Left cardiac atrium (tissue), 4 donors: ENCODE measurements around the gene C1orf50. TPM values are rescaled to one million over a fixed set of nuclear protein-coding genes. Genes with fewer than 3 reads are reported as not detected.
A peak's percentile ranks its signal among the peaks of the same experiment; 100 is the strongest.

Experiments
- ATAC-seq, 2 donors: fragments of 200-7000 bp; cut with Tn5 transposase; one replicate each; pipeline ENCODE4 v1.9.1; 2020; ENCODE audit warnings: mild to moderate bottlenecking in 2 of 2, moderate library complexity in 2 of 2
- DNase-seq: peaks from one replicate; pipeline ENCODE4 v3.0.0-alpha.2; 2020
- intact Hi-C, 2 donors: fragments of 100-400 bp; cut with DNase I; formaldehyde crosslinking; loops; one replicate each; pipeline versions ENCODE4 v1.14.1 to v1.15.1; 2022 to 2023
- total RNA-seq, 2 donors: library from RNA; stranded (reverse); fragmentation: NEBNext Ultra II Directional; extraction: Animal tissue kit (Norgen Biotek cat#: 25700); gene quantifications; one replicate each; pipeline ENCODE4 v1.2.1, GENCODE V29; 2021
- donor health status: DM: no; HTN: yes; CAD: no.
- donor health status: DM: no; HTN: yes; CAD: no; lungs with severe emphysema.
- donor health status: DM: yes; HTN: yes; CAD: no.
- donor health status: Dilated cardiomyopathy.

C1orf50 gene
- total RNA-seq, 2 donors from 2014 or later: 5.1 to 7.7 TPM

DNA sequence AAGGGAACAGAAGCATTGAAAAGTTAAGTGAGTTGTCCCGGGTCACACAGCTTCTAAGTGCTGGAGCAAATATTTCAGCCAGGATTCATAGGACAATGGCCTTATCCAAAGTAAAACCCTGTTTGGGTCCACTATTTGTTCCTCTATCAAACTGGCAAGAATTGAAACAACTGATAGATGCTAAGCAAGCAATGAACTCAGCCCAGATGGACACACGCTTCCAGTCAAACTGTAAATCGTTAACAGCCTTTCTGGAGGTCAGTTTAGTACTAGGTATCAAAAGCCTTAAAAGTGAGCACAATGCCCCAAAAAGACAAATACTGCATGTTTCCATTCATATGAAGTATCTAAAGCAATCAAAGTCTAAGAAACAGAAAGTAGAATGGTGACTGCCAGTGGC is 50.9 kb downstream of the C1orf50 start:
- intact Hi-C loops: loop anchor here in 1 of 2 donors (5.0 kb wide), 1 partner anchor 51 kb away; the partner anchor contains the start of genes C1orf50 and P3H1
- DNase-seq (no peak), ATAC-seq (no peak)

- intact Hi-C loops: no loop called here
- DNase-seq (no peak), ATAC-seq (no peak)
Measured at GRCh38 chr1:42820813-42821212, 53.8 kb downstream of the C1orf50 start.

GRCh38 chr1:42821690-42822089 is 54.6 kb downstream of the C1orf50 start:
- intact Hi-C loops: no loop called here
- DNase-seq (no peak), ATAC-seq (no peak)

- DNase-seq (no peak), ATAC-seq (peak in 1 of 2 donors; percentile 38)
- intact Hi-C loops: no loop called here
Measured at GRCh38 chr1:42822800-42823392, 55.8 kb downstream of the C1orf50 start.

GRCh38 chr1:42824481-42825035 is 57.5 kb downstream of the C1orf50 start:
- intact Hi-C loops: no loop called here
- DNase-seq: no peak

DNA sequence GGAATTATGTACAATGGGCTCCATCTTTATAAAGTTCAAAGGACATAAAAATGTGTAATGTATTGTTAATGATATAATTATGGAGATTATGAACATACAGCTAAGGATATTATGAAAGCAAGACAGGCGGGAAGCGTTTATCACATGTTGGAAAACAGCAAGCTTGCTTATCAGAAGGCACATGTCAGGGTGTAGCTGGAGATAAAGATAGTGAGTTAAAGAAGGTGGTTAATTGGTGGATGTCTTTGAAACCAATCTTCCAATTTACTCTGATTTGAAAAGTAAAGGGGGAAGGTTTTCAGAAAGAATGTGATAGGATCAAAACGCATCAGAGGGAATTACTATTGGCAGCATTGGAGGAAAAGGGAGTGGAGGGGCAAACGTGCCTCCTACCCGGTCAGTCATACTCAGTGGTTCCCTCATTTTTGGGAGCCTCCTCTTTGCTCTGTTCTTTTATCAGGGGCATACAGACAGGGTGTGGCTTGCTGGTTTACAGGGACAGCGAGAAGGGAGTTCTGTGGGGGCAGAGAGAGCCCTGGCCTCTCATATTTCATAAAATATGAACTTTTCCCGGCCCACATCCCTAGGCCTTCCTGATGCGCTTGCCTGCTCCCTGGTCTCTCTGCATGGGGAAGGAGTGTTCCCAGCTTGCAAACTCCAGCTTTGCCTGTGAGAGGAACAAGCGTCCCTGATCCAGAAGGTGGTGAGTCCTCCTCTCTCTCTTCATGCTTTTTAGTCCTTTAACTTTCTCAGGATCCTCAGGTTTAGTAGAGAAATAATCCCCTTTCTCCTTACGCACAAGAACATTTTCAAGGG is 58.2 kb downstream of the C1orf50 start:
- intact Hi-C loops: no loop called here
- DNase-seq (no peak), ATAC-seq (no peak)

More at GRCh38 chr1:42824481-42825035, 57.5 kb downstream of the C1orf50 start:
- no peak for ATAC-seq

Other genes with a start within 250 kb of the C1orf50 start
- gene PPIH, start 108.8 kb upstream of the C1orf50 start, total RNA-seq: 10 to 100 TPM; 21.3 to 24.4 TPM
- gene YBX1, start 84.8 kb upstream of the C1orf50 start, total RNA-seq: 100 to 1,000 TPM; 764 to 775 TPM
- not detected for gene CLDN19, start 27.0 kb upstream of the C1orf50 start, total RNA-seq
- gene P3H1, start 221 bp upstream of the C1orf50 start, total RNA-seq: 10 to 100 TPM; 16.2 to 17.7 TPM
- gene TMEM269, start 17.7 kb downstream of the C1orf50 start, total RNA-seq: under 1 TPM in 1 of 2 donors, not detected in 1; 0.13 TPM
- 1 to 10 TPM; 4.0 to 4.3 TPM for gene ERMAP, start 49.9 kb downstream of the C1orf50 start, total RNA-seq
- 10 to 100 TPM; 10.6 to 14.2 TPM for gene SVBP, start 50.1 kb downstream of the C1orf50 start, total RNA-seq
- 1 to 10 TPM; 7.5 to 8.8 TPM for gene ZNF691, start 79.4 kb downstream of the C1orf50 start, total RNA-seq
- gene SLC2A1, start 191.6 kb downstream of the C1orf50 start, total RNA-seq: 10 to 100 TPM; 10.9 to 12.9 TPM